ENCODE results near the gene C1orf56. TPM values are rescaled to one million over a fixed set of nuclear protein-coding genes. Genes with fewer than 3 reads are reported as not detected.

Gene C1orf56
- total and polyA plus RNA-seq, 2 of the 13 experiments (the other 11 are each of a cell fraction or from before 2014, with no cell fraction given), result 1.5 to 3.2 TPM

DNA sequence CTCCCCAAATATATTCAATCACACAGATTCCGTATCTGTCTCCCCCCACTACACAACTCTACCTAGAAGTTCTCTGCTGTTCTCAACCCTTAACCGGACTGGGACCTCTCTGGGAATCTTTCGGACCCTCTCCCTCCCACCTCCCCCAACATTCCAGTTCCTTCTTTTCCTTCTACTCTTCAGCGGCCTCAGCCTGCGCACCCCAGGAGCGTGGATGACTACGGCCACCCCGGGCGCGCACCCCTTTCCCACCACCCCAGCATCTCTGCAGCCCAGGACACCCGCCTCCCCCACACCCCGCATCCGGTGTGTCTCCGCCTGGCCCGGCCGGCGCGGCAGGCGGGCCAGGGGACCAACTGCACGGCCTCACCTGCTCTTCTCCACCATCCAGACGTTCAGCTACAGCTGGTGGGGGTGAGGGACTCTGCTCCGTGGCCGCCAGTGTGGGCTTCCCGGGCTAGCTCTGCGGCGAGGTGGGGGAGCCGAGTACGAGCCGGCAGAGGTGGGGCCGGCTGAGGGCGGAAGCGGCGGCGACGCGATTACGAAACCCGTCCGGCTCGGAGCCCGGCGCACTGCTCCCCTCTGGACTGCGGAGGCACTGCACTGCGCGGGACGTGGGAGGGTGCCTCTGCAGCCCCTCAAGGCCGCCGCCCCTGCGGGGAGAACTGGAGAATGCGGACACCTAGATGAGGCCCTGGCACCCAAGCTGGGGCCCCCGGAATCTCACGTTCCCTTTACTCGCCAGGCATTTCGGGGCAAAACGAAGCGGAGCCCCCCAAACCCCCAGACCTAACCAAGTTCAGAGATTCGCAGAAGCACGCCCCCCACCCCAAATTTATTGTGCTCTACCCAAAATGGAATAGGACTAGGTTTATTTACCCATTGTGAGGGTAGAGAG, 11.8 kb downstream of the C1orf56 start, which contains the start of gene CDC42SE1 (continued):
- TF ChIP-seq MIER3 (CRISPR knock-in tag; IDR thresholded peaks at IDR 0.05; ENCODE audit: borderline replicate concordance) (peak; percentile 63; the same call in 1 of the 2 replicates), CENPT (CRISPR knock-in tag; IDR thresholded peaks at IDR 0.05; ENCODE audit: low read depth) (no peak), HNRNPLL (IDR thresholded peaks at IDR 0.05; ENCODE audit: low read depth, low read length, poor library complexity, severe bottlenecking) (peak; percentile 71), PLRG1 (conservative IDR thresholded peaks at IDR 0.05) (no peak), NCOA2 (CRISPR knock-in tag; IDR thresholded peaks at IDR 0.05) (peak; percentile 41; the same call in 1 of the 2 replicates), MEF2D (CRISPR knock-in tag; IDR thresholded peaks at IDR 0.05) (peak; percentile 77), ELF1 (CRISPR knock-in tag; IDR thresholded peaks at IDR 0.05) (peak; percentile 88), GZF1 (CRISPR knock-in tag; IDR thresholded peaks at IDR 0.05) (peak; percentile 56; the same call in 1 of the 2 replicates), ZNF839 (CRISPR knock-in tag; IDR thresholded peaks at IDR 0.05; ENCODE audit: borderline replicate concordance) (peak; percentile 87; the same call in 1 of the 2 replicates), RXRA (CRISPR knock-in tag; IDR thresholded peaks at IDR 0.05) (peak; percentile 83), CREM (IDR thresholded peaks at IDR 0.05) (no peak), CREM (CRISPR knock-in tag; IDR thresholded peaks at IDR 0.05) (no peak), ZNF350 (CRISPR knock-in tag; IDR thresholded peaks at IDR 0.05; ENCODE audit: borderline replicate concordance, low read depth) (peak; percentile 82), PHF21A (CRISPR knock-in tag; IDR thresholded peaks at IDR 0.05) (peak; percentile 79), XRCC5 (optimal IDR thresholded peaks at IDR 0.05; ENCODE audit: low read length) (peak; percentile 93)
- TF ChIP-seq, protein P1, sequence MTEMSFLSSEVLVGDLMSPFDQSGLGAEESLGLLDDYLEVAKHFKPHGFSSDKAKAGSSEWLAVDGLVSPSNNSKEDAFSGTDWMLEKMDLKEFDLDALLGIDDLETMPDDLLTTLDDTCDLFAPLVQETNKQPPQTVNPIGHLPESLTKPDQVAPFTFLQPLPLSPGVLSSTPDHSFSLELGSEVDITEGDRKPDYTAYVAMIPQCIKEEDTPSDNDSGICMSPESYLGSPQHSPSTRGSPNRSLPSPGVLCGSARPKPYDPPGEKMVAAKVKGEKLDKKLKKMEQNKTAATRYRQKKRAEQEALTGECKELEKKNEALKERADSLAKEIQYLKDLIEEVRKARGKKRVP (CRISPR knock-in tag; IDR thresholded peaks at IDR 0.05), result peak in 1 of 2 experiments; percentile 63; a peak in 1 of 4 replicates
- TF ChIP-seq, protein P2, sequence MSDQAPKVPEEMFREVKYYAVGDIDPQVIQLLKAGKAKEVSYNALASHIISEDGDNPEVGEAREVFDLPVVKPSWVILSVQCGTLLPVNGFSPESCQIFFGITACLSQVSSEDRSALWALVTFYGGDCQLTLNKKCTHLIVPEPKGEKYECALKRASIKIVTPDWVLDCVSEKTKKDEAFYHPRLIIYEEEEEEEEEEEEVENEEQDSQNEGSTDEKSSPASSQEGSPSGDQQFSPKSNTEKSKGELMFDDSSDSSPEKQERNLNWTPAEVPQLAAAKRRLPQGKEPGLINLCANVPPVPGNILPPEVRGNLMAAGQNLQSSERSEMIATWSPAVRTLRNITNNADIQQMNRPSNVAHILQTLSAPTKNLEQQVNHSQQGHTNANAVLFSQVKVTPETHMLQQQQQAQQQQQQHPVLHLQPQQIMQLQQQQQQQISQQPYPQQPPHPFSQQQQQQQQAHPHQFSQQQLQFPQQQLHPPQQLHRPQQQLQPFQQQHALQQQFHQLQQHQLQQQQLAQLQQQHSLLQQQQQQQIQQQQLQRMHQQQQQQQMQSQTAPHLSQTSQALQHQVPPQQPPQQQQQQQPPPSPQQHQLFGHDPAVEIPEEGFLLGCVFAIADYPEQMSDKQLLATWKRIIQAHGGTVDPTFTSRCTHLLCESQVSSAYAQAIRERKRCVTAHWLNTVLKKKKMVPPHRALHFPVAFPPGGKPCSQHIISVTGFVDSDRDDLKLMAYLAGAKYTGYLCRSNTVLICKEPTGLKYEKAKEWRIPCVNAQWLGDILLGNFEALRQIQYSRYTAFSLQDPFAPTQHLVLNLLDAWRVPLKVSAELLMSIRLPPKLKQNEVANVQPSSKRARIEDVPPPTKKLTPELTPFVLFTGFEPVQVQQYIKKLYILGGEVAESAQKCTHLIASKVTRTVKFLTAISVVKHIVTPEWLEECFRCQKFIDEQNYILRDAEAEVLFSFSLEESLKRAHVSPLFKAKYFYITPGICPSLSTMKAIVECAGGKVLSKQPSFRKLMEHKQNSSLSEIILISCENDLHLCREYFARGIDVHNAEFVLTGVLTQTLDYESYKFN (CRISPR knock-in tag; conservative IDR thresholded peaks at IDR 0.05), result peak; percentile 51
- TF ChIP-seq, protein P3, sequence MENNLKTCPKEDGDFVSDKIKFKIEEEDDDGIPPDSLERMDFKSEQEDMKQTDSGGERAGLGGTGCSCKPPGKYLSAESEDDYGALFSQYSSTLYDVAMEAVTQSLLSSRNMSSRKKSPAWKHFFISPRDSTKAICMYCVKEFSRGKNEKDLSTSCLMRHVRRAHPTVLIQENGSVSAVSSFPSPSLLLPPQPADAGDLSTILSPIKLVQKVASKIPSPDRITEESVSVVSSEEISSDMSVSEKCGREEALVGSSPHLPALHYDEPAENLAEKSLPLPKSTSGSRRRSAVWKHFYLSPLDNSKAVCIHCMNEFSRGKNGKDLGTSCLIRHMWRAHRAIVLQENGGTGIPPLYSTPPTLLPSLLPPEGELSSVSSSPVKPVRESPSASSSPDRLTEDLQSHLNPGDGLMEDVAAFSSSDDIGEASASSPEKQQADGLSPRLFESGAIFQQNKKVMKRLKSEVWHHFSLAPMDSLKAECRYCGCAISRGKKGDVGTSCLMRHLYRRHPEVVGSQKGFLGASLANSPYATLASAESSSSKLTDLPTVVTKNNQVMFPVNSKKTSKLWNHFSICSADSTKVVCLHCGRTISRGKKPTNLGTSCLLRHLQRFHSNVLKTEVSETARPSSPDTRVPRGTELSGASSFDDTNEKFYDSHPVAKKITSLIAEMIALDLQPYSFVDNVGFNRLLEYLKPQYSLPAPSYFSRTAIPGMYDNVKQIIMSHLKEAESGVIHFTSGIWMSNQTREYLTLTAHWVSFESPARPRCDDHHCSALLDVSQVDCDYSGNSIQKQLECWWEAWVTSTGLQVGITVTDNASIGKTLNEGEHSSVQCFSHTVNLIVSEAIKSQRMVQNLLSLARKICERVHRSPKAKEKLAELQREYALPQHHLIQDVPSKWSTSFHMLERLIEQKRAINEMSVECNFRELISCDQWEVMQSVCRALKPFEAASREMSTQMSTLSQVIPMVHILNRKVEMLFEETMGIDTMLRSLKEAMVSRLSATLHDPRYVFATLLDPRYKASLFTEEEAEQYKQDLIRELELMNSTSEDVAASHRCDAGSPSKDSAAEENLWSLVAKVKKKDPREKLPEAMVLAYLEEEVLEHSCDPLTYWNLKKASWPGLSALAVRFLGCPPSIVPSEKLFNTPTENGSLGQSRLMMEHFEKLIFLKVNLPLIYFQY (CRISPR knock-in tag; IDR thresholded peaks at IDR 0.05; ENCODE audit: borderline replicate concordance), result 0 out of 2 replicates have a peak, but pooled peaks have one; percentile 38
- TF ChIP-seq, protein P4, sequence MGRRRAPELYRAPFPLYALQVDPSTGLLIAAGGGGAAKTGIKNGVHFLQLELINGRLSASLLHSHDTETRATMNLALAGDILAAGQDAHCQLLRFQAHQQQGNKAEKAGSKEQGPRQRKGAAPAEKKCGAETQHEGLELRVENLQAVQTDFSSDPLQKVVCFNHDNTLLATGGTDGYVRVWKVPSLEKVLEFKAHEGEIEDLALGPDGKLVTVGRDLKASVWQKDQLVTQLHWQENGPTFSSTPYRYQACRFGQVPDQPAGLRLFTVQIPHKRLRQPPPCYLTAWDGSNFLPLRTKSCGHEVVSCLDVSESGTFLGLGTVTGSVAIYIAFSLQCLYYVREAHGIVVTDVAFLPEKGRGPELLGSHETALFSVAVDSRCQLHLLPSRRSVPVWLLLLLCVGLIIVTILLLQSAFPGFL (CRISPR knock-in tag; IDR thresholded peaks at IDR 0.05), result no peak
